ENCODE data around the gene NLRP5.
"Not testable (repeated sequence)": the region's sequence is repeated elsewhere in the genome, so short reads cannot be mapped to it uniquely, and the experiment has no call there.

The NLRP5 gene

GRCh38 chr19:56076498-56076897 is 89.9 kb downstream of the NLRP5 start:
- DNase-seq (ENCODE audit: low spot score), result peak; percentile 38

- DNase-seq (ENCODE audit: low spot score), result no peak
Observed at GRCh38 chr19:56079609-56080008, 93.0 kb downstream of the NLRP5 start.

- DNase-seq (ENCODE audit: low spot score), result no peak
Observed at GRCh38 chr19:56080669-56081401, 94.3 kb downstream of the NLRP5 start.

- no peak for DNase-seq (ENCODE audit: low spot score)
Observed at GRCh38 chr19:56083668-56084067, 97.1 kb downstream of the NLRP5 start.

- no peak for DNase-seq (ENCODE audit: low spot score)
Observed at GRCh38 chr19:56084835-56085536, 98.4 kb downstream of the NLRP5 start.

GRCh38 chr19:56085571-56086275 is 99.1 kb downstream of the NLRP5 start:
- DNase-seq (ENCODE audit: low spot score), result peak; percentile 27

GRCh38 chr19:56086671-56087430 is 100.3 kb downstream of the NLRP5 start:
- DNase-seq (ENCODE audit: low spot score), result no peak

- no peak for DNase-seq (ENCODE audit: low spot score)
Observed at GRCh38 chr19:56087647-56088496, 101.3 kb downstream of the NLRP5 start.

GRCh38 chr19:56088497-56089215 is 102.1 kb downstream of the NLRP5 start:
- no peak for DNase-seq (ENCODE audit: low spot score)

GRCh38 chr19:56089344-56089743 is 102.8 kb downstream of the NLRP5 start:
- DNase-seq (ENCODE audit: low spot score), result no peak

- no peak for DNase-seq (ENCODE audit: low spot score)
Observed at GRCh38 chr19:56091066-56091490, 104.5 kb downstream of the NLRP5 start.

GRCh38 chr19:56091751-56092546 is 105.4 kb downstream of the NLRP5 start:
- peak; percentile 24 for DNase-seq (ENCODE audit: low spot score)

GRCh38 chr19:56092685-56093631 is 106.4 kb downstream of the NLRP5 start:
- no peak for DNase-seq (ENCODE audit: low spot score)

GRCh38 chr19:56094449-56094848 is 107.9 kb downstream of the NLRP5 start:
- no peak for DNase-seq (ENCODE audit: low spot score)

GRCh38 chr19:56096665-56097064 is 110.1 kb downstream of the NLRP5 start:
- no peak for DNase-seq (ENCODE audit: low spot score)

- no peak for DNase-seq (ENCODE audit: low spot score)
Observed at GRCh38 chr19:56097306-56097705, 110.7 kb downstream of the NLRP5 start.

GRCh38 chr19:56097776-56098175 is 111.2 kb downstream of the NLRP5 start:
- DNase-seq (ENCODE audit: low spot score), result no peak

- not testable (repeated sequence) for DNase-seq (ENCODE audit: low spot score)
Observed at GRCh38 chr19:56098237-56098636, 111.7 kb downstream of the NLRP5 start.
